Neural crest cell (in vitro differentiated cells): ENCODE measurements around the gene MINDY4. TPM values are rescaled to one million over a fixed set of nuclear protein-coding genes. Genes with fewer than 3 reads are reported as not detected.

Source experiments
- DNase-seq: peaks from one replicate; pipeline ENCODE4 v3.0.0; 2021; ENCODE audit warnings: low read depth, mixed read lengths, low spot score
- H3K27ac Mint-ChIP-seq: one replicate; pipeline ENCODE4 v1.8.0; 2021; ENCODE audit warnings: mild to moderate bottlenecking, mixed read lengths; ENCODE audit not compliant: unreplicated experiment
- H3K27me3 Mint-ChIP-seq: 2 replicates; pipeline ENCODE4 v1.8.0; 2021; ENCODE audit warnings: low read depth, mild to moderate bottlenecking, mixed read lengths
- H3K36me3 Mint-ChIP-seq: 2 replicates; pipeline ENCODE4 v1.8.0; 2021; ENCODE audit warnings: low read depth, mild to moderate bottlenecking, mixed read lengths
- H3K4me1 Mint-ChIP-seq: 2 replicates; pipeline ENCODE4 v1.8.0; 2021; ENCODE audit warnings: mixed read lengths
- H3K4me3 Mint-ChIP-seq: one replicate; pipeline ENCODE4 v1.8.0; 2021; ENCODE audit warnings: mild to moderate bottlenecking, mixed read lengths
- H3K9me3 Mint-ChIP-seq: 2 replicates; pipeline ENCODE4 v1.8.0; 2021; ENCODE audit warnings: mixed read lengths
- CTCF ChIP-seq: fragments of 200-600 bp; sonication (generic); conservative IDR thresholded peaks from 2 replicates; pipeline ENCODE4 v1.5.0; 2021; ENCODE audit warnings: antibody characterized with exemption, mild to moderate bottlenecking
- total RNA-seq: library from RNA; stranded (reverse); gene quantifications from 2 replicates; pipeline ENCODE4 v1.2.1, GENCODE V29; 2021

MINDY4 gene
- total RNA-seq, 1 donor from 2014 or later, result 9.2 TPM

GRCh38 chr7:30770845-30771173 lies 408 bp upstream of the MINDY4 start:
- H3K36me3 Mint-ChIP-seq, result no peaks in the 10 kb centered on the region
- DNase-seq, result no peak
- H3K27ac Mint-ChIP-seq, result no peak overlapping the region
- TF ChIP-seq CTCF, result no peak
- H3K9me3 Mint-ChIP-seq, result no peaks in the 10 kb centered on the region
- H3K4me3 Mint-ChIP-seq, result no peak overlapping the region
- peaks cover 16% of the 10 kb centered on the region for H3K4me1 Mint-ChIP-seq
- peaks cover 3% of the 10 kb centered on the region for H3K27me3 Mint-ChIP-seq

- Mint-ChIP-seq H3K27ac (peak overlapping the region; percentile 79), H3K4me3 (no peak overlapping the region), H3K36me3 (no peaks in the 10 kb centered on the region), H3K27me3 (peaks cover 3% of the 10 kb centered on the region), H3K4me1 (peaks cover 16% of the 10 kb centered on the region), H3K9me3 (no peaks in the 10 kb centered on the region)
- no peak for DNase-seq
- TF ChIP-seq CTCF, result no peak
Measured at GRCh38 chr7:30771880-30772425, 736 bp downstream of the MINDY4 start.

- DNase-seq, result no peak
- TF ChIP-seq CTCF, result no peak
- peaks cover 2% of the 10 kb centered on the region for H3K27me3 Mint-ChIP-seq
- peaks cover 16% of the 10 kb centered on the region for H3K4me1 Mint-ChIP-seq
- no peak overlapping the region for H3K4me3 Mint-ChIP-seq
- H3K36me3 Mint-ChIP-seq, result no peaks in the 10 kb centered on the region
- H3K9me3 Mint-ChIP-seq, result no peaks in the 10 kb centered on the region
- no peak overlapping the region for H3K27ac Mint-ChIP-seq
Measured at GRCh38 chr7:30772984-30773383, 1.8 kb downstream of the MINDY4 start.

- Mint-ChIP-seq H3K4me3 (no peak overlapping the region), H3K27me3 (no peaks in the 10 kb centered on the region), H3K4me1 (peaks cover 10% of the 10 kb centered on the region), H3K36me3 (no peaks in the 10 kb centered on the region), H3K9me3 (no peaks in the 10 kb centered on the region), H3K27ac (no peak overlapping the region)
- no peak for DNase-seq
- TF ChIP-seq CTCF, result no peak
Measured at GRCh38 chr7:30775992-30776391, 4.8 kb downstream of the MINDY4 start.

- peaks cover 8% of the 10 kb centered on the region for H3K4me1 Mint-ChIP-seq
- no peak for DNase-seq
- no peak overlapping the region for H3K27ac Mint-ChIP-seq
- no peaks in the 10 kb centered on the region for H3K27me3 Mint-ChIP-seq
- no peak overlapping the region for H3K4me3 Mint-ChIP-seq
- H3K36me3 Mint-ChIP-seq, result peaks cover 5% of the 10 kb centered on the region
- no peaks in the 10 kb centered on the region for H3K9me3 Mint-ChIP-seq
- no peak for TF ChIP-seq CTCF
Measured at GRCh38 chr7:30776971-30777370, 5.8 kb downstream of the MINDY4 start.
